Measurements from ENCODE around the gene PKMYT1. TPM values are rescaled to one million over a fixed set of nuclear protein-coding genes. Genes with fewer than 3 reads are reported as not detected.

Gene PKMYT1
- total RNA-seq, 1 donor from 2014 or later, result 6.1 TPM

GRCh38 chr16:3013998-3014690 is 33.9 kb upstream of the PKMYT1 start:
- Histone ChIP-seq H3K27me3 (ENCODE audit: control insufficient read depth, insufficient read depth, low read length) (peaks cover 12% of the 10 kb centered on the region), H3K4me3 (ENCODE audit: low read depth, low read length) (no peak overlapping the region), H3K36me3 (ENCODE audit: control insufficient read depth, insufficient read depth, low read length) (no peaks in the 10 kb centered on the region)
- no peak for DNase-seq (ENCODE audit: low read depth)
- TF ChIP-seq, protein P1, sequence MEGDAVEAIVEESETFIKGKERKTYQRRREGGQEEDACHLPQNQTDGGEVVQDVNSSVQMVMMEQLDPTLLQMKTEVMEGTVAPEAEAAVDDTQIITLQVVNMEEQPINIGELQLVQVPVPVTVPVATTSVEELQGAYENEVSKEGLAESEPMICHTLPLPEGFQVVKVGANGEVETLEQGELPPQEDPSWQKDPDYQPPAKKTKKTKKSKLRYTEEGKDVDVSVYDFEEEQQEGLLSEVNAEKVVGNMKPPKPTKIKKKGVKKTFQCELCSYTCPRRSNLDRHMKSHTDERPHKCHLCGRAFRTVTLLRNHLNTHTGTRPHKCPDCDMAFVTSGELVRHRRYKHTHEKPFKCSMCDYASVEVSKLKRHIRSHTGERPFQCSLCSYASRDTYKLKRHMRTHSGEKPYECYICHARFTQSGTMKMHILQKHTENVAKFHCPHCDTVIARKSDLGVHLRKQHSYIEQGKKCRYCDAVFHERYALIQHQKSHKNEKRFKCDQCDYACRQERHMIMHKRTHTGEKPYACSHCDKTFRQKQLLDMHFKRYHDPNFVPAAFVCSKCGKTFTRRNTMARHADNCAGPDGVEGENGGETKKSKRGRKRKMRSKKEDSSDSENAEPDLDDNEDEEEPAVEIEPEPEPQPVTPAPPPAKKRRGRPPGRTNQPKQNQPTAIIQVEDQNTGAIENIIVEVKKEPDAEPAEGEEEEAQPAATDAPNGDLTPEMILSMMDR (IDR thresholded peaks at IDR 0.05; ENCODE audit: insufficient read depth, low read length, poor library complexity, severe bottlenecking), result no peak

GRCh38 chr16:3013491-3013951 is 33.3 kb upstream of the PKMYT1 start:
- TF ChIP-seq, protein P1 (IDR thresholded peaks at IDR 0.05; ENCODE audit: insufficient read depth, low read length, poor library complexity, severe bottlenecking), result no peak
- H3K36me3 ChIP-seq (ENCODE audit: control insufficient read depth, insufficient read depth, low read length), result no peaks in the 10 kb centered on the region
- H3K4me3 ChIP-seq (ENCODE audit: low read depth, low read length), result no peak overlapping the region
- peaks cover 12% of the 10 kb centered on the region for H3K27me3 ChIP-seq (ENCODE audit: control insufficient read depth, insufficient read depth, low read length)
- no peak for DNase-seq (ENCODE audit: low read depth)

DNA sequence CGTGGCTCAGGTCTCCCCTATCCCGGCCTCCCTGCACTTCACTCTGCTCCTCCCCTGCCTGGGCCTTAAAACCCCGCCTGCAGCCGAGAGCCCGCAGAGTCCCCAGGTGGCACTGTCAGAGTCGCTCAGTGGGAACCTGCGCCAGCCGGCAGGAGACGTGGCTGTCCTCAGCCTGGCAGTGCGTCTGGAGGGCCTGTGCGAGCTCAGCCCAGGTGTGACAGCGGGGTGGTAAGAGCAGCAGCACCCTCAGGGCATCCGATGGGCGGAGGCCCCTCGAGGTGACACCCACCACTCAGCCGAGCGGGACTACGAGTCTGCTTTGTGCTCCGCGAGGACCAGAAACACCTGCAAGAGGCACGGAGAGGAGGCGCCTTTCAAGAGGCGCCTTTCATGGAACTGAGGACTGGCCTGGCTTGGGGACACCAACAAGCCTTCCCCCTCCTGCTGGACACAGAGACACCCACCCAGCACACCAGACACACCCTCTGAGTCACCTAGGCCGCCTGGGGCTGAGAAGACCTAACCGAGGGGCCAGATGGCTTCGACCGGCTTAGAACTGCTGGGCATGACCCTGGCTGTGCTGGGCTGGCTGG is 32.7 kb upstream of the PKMYT1 start, which contains the start of gene CLDN9:
TSS of gene CLDN9 (plus strand) at position 96 of the 593 bp plus-strand sequence. CDS start at position 536, 440 bp downstream.
- TF ChIP-seq, protein P1 (IDR thresholded peaks at IDR 0.05; ENCODE audit: insufficient read depth, low read length, poor library complexity, severe bottlenecking), result no peak
- Histone ChIP-seq H3K27me3 (ENCODE audit: control insufficient read depth, insufficient read depth, low read length) (peaks cover 12% of the 10 kb centered on the region), H3K4me3 (ENCODE audit: low read depth, low read length) (no peak within 1 kb of the TSS), H3K36me3 (ENCODE audit: control insufficient read depth, insufficient read depth, low read length) (no peaks in the 10 kb centered on the region)
- DNase-seq (ENCODE audit: low read depth), result no peak

GRCh38 chr16:3012246-3012645 is 32.0 kb upstream of the PKMYT1 start:
- H3K27me3 ChIP-seq (ENCODE audit: control insufficient read depth, insufficient read depth, low read length), result peaks cover 12% of the 10 kb centered on the region
- no peak overlapping the region for H3K4me3 ChIP-seq (ENCODE audit: low read depth, low read length)
- DNase-seq (ENCODE audit: low read depth), result no peak
- TF ChIP-seq, protein P1 (IDR thresholded peaks at IDR 0.05; ENCODE audit: insufficient read depth, low read length, poor library complexity, severe bottlenecking), result no peak
- no peaks in the 10 kb centered on the region for H3K36me3 ChIP-seq (ENCODE audit: control insufficient read depth, insufficient read depth, low read length)

DNA sequence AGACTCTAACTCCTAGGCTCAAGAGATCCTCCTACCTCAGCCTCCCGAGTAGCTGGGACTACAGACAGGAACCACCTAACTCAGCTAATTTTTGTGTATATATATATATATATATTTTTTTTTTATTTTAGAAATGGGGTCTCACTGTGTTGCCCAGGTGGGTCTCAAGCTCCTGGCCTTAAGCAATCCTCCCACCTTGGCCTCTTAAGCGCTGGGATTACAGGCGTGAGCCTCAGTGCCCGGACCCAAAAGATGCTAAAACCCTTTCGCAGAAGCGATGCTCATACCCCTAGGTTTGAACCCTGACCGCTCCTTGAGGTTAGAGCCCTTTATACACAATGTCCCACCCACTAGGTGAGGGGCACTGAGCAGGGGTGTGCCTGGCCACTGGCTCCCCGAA is 30.3 kb upstream of the PKMYT1 start:
- peaks cover 12% of the 10 kb centered on the region for H3K27me3 ChIP-seq (ENCODE audit: control insufficient read depth, insufficient read depth, low read length)
- TF ChIP-seq, protein P1 (IDR thresholded peaks at IDR 0.05; ENCODE audit: insufficient read depth, low read length, poor library complexity, severe bottlenecking), result no peak

More for the DNA sequence above, 30.3 kb upstream of the PKMYT1 start:
- DNase-seq (ENCODE audit: low read depth), result no peak
- no peak overlapping the region for H3K4me3 ChIP-seq (ENCODE audit: low read depth, low read length)
- no peaks in the 10 kb centered on the region for H3K36me3 ChIP-seq (ENCODE audit: control insufficient read depth, insufficient read depth, low read length)
